ENCODE results near the gene FAT4. TPM values are rescaled to one million over a fixed set of nuclear protein-coding genes. Genes with fewer than 3 reads are reported as not detected.

Gene FAT4
- polyA plus RNA-seq, 1 experiment: 9.5 TPM

DNA sequence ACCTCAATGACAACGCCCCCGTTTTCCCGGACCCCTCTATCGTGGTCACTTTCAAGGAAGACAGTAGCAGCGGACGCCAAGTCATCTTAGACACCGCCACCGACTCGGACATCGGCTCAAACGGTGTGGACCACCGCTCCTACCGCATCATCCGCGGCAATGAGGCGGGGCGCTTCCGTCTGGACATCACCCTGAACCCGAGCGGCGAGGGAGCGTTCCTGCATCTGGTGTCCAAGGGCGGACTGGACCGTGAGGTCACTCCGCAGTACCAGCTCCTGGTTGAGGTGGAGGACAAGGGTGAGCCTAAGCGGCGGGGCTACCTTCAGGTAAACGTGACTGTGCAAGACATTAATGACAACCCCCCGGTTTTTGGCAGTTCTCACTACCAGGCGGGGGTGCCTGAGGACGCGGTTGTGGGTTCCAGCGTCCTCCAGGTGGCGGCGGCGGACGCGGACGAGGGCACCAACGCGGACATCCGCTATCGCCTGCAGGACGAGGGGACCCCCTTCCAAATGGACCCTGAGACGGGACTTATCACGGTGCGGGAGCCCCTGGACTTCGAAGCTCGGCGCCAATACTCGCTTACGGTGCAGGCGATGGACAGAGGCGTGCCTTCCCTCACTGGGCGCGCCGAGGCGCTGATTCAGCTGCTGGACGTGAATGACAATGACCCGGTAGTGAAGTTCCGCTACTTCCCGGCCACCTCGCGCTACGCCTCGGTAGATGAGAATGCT, 2.2 kb downstream of the FAT4 start:
- DNase-seq (ENCODE audit: low read depth): no peak
- Histone ChIP-seq H3K36me3 (ENCODE audit: control insufficient read depth, insufficient read depth, low read length) (no peaks in the 10 kb centered on the region), H3K4me3 (ENCODE audit: low read depth, low read length) (peak overlapping the region; percentile 85), H3K27me3 (ENCODE audit: control insufficient read depth, insufficient read depth, low read length) (no peaks in the 10 kb centered on the region)
- TF ChIP-seq, protein P1, sequence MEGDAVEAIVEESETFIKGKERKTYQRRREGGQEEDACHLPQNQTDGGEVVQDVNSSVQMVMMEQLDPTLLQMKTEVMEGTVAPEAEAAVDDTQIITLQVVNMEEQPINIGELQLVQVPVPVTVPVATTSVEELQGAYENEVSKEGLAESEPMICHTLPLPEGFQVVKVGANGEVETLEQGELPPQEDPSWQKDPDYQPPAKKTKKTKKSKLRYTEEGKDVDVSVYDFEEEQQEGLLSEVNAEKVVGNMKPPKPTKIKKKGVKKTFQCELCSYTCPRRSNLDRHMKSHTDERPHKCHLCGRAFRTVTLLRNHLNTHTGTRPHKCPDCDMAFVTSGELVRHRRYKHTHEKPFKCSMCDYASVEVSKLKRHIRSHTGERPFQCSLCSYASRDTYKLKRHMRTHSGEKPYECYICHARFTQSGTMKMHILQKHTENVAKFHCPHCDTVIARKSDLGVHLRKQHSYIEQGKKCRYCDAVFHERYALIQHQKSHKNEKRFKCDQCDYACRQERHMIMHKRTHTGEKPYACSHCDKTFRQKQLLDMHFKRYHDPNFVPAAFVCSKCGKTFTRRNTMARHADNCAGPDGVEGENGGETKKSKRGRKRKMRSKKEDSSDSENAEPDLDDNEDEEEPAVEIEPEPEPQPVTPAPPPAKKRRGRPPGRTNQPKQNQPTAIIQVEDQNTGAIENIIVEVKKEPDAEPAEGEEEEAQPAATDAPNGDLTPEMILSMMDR (IDR thresholded peaks at IDR 0.05; ENCODE audit: insufficient read depth, low read depth, low read length): peak; percentile 44
- CTCF ChIA-PET: interaction anchor here (0.6 to 1.6 kb wide), 7 partner anchors 10 to 429 kb away, joined by 3 to 5 read pairs (median 3); no protein-coding TSS in a partner anchor
- POLR2A ChIA-PET: no interaction called here

DNA sequence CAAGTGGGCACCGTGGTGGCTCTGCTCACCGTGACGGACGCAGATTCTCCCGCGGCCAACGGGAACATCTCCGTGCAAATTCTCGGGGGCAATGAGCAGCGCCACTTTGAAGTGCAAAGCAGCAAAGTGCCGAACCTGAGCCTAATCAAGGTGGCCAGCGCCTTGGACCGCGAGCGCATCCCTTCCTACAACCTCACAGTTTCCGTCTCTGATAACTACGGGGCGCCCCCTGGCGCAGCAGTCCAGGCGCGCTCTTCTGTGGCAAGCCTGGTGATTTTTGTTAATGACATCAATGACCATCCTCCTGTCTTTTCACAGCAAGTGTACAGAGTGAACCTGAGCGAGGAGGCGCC, 2.7 kb downstream of the FAT4 start:
- DNase-seq (ENCODE audit: low read depth): no peak
- Histone ChIP-seq H3K4me3 (ENCODE audit: low read depth, low read length) (peak overlapping the region; percentile 85), H3K36me3 (ENCODE audit: control insufficient read depth, insufficient read depth, low read length) (no peaks in the 10 kb centered on the region), H3K27me3 (ENCODE audit: control insufficient read depth, insufficient read depth, low read length) (no peaks in the 10 kb centered on the region)
- ChIA-PET POLR2A (no interaction called here), CTCF (interaction anchor here (1.0 to 1.6 kb wide), 6 partner anchors 10 to 434 kb away, joined by 3 to 4 read pairs (median 3); no protein-coding TSS in a partner anchor)
- TF ChIP-seq, protein P1 (IDR thresholded peaks at IDR 0.05; ENCODE audit: insufficient read depth, low read depth, low read length): peak; percentile 76

DNA sequence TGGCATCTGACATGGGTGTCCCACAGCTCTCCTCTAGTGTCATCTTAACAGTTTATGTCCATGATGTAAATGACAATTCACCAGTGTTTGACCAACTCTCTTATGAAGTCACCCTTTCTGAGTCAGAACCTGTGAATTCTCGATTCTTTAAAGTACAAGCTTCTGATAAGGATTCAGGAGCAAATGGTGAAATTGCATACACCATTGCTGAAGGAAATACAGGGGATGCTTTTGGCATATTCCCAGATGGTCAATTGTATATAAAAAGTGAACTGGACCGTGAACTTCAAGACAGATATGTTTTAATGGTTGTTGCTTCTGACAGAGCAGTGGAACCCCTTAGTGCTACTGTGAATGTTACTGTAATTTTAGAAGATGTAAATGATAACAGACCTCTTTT, 4.6 kb downstream of the FAT4 start:
- ChIA-PET POLR2A (no interaction called here), CTCF (no interaction called here)
- Histone ChIP-seq H3K27me3 (ENCODE audit: control insufficient read depth, insufficient read depth, low read length) (no peaks in the 10 kb centered on the region), H3K4me3 (ENCODE audit: low read depth, low read length) (no peak overlapping the region), H3K36me3 (ENCODE audit: control insufficient read depth, insufficient read depth, low read length) (no peaks in the 10 kb centered on the region)
- no peak for DNase-seq (ENCODE audit: low read depth)
- TF ChIP-seq, protein P1 (IDR thresholded peaks at IDR 0.05; ENCODE audit: insufficient read depth, low read depth, low read length): no peak

DNA sequence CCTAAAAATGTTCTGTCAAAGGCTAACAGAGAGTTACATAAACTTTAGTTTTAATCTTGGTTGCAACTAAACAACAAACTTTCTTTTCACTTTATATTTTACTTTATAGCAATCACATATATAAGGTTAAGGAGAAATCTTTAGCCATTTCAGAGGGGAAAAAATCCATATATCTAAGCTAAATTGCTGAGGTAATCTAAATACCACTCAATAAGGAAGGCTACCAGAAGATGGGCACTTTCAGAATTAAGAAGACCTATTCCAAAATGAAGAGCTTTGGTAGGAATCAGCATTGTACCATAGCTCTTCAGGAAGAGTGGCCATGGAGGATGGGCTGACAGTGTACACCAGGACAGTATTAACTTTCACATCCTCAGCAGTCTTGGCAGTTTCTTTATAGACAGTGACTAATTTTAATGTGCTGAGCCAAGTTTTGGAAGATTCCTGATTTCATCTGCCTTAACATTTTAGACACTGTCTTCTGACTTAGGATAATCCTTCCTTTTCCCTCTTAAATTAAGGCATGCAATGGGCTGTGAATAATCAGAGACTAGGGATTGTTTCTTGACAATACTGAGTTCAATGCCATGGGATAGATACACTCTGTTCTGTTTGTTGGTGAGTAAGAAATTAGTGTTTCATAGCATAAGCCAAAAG, 7.1 kb downstream of the FAT4 start:
- TF ChIP-seq, protein P1 (IDR thresholded peaks at IDR 0.05; ENCODE audit: insufficient read depth, low read depth, low read length): no peak
- ChIA-PET POLR2A (no interaction called here), CTCF (interaction anchor here (0.9 to 2.0 kb wide), 3 partner anchors 9 to 415 kb away, joined by 3 to 6 read pairs (median 5); no protein-coding TSS in a partner anchor)
- H3K36me3 ChIP-seq (ENCODE audit: control insufficient read depth, insufficient read depth, low read length): no peaks in the 10 kb centered on the region
- no peaks in the 10 kb centered on the region for H3K27me3 ChIP-seq (ENCODE audit: control insufficient read depth, insufficient read depth, low read length)
- DNase-seq (ENCODE audit: low read depth): peak; percentile 41
- peak overlapping the region; percentile 21 for H3K4me3 ChIP-seq (ENCODE audit: low read depth, low read length)

DNA sequence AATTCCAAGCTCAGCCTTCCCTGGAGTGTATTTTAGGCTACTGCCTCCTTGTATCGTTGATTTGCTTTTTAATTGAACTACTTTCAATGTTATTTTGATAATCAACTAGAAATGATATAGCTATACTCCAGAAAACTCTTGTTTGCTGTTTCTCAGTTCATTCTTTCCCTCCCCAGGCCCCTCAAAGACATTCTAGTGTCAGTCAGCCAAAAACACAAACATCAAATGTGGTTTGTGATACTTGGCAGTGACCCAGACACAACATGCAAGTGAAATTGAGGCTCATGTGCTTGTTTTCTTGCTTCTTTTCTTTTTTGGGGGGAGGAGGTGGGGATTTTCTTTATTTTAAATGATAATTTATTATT, 7.6 kb downstream of the FAT4 start:
- DNase-seq (ENCODE audit: low read depth): no peak
- POLR2A ChIA-PET: no interaction called here
- no peaks in the 10 kb centered on the region for H3K36me3 ChIP-seq (ENCODE audit: control insufficient read depth, insufficient read depth, low read length)
- H3K4me3 ChIP-seq (ENCODE audit: low read depth, low read length): peak overlapping the region; percentile 21
- no peaks in the 10 kb centered on the region for H3K27me3 ChIP-seq (ENCODE audit: control insufficient read depth, insufficient read depth, low read length)
- CTCF ChIA-PET: interaction anchor here (0.9 to 2.0 kb wide), 3 partner anchors 8 to 414 kb away, joined by 3 to 6 read pairs (median 5); no protein-coding TSS in a partner anchor
- TF ChIP-seq, protein P1 (IDR thresholded peaks at IDR 0.05; ENCODE audit: insufficient read depth, low read depth, low read length): no peak
